ENCODE data around the gene ATF7. TPM values are rescaled to one million over a fixed set of nuclear protein-coding genes. Genes with fewer than 3 reads are reported as not detected.
A peak's percentile ranks its signal among the peaks of the same experiment; 100 is the strongest.

ATF7 gene
- total and polyA plus RNA-seq, 2 donors (not counting 1 experiment from before 2014, with no cell fraction given), result 11.4 to 24.7 TPM

- Histone ChIP-seq H3K36me3 (ENCODE audit: control insufficient read depth, insufficient read depth, low read length) (no peaks in the 10 kb centered on the region), H3K4me3 (replicated peaks in 1 of 4; ENCODE audit: control extremely low read depth in 1 of 4, insufficient read depth in 1 of 4, low read depth in 3 of 4, low read length in 4 of 4) (no peak overlapping the region), H3K27ac (ENCODE audit: insufficient read depth, low read length) (no peak overlapping the region), H3K79me2 (ENCODE audit: control insufficient read depth, insufficient read depth, low read length) (no peaks in the 10 kb centered on the region), H3K9ac (ENCODE audit: insufficient read depth, low read length) (no peak overlapping the region), H3K9me3 (ENCODE audit: control insufficient read depth, insufficient read depth, low read depth, low read length) (no peaks in the 10 kb centered on the region), H4K20me1 (ENCODE audit: control insufficient read depth, extremely low read depth, insufficient read depth, low read length) (no peaks in the 10 kb centered on the region), H2AFZ (ENCODE audit: low read length) (no peak overlapping the region), H3K27me3 (ENCODE audit: control insufficient read depth, insufficient read depth, low read length) (no peaks in the 10 kb centered on the region), H3K4me2 (ENCODE audit: extremely low read depth, insufficient read depth, low read length) (no peak overlapping the region), H3K4me1 (ENCODE audit: control insufficient read depth, extremely low read depth, insufficient read depth, low read length) (no peaks in the 10 kb centered on the region)
- TF ChIP-seq CTCF (conservative IDR thresholded peaks at IDR 0.05 in 1 of 2, IDR thresholded peaks at IDR 0.05 in 1 of 2; ENCODE audit: low read depth in 1 of 2, low read length in 2 of 2), result no peak
- no peak for TF ChIP-seq EZH2 (IDR thresholded peaks at IDR 0.05; ENCODE audit: low read length, missing control alignments)
- no peak for DNase-seq (ENCODE audit: low read depth in 2 of 2)
Measured at GRCh38 chr12:53631721-53632120, 5.5 kb upstream of the ATF7 start.

GRCh38 chr12:53627919-53628318, 1.7 kb upstream of the ATF7 start:
- Histone ChIP-seq H3K9me3 (ENCODE audit: control insufficient read depth, insufficient read depth, low read depth, low read length) (no peaks in the 10 kb centered on the region), H3K4me2 (ENCODE audit: extremely low read depth, insufficient read depth, low read length) (no peak overlapping the region), H3K27ac (ENCODE audit: insufficient read depth, low read length) (no peak overlapping the region), H3K27me3 (ENCODE audit: control insufficient read depth, insufficient read depth, low read length) (no peaks in the 10 kb centered on the region), H2AFZ (ENCODE audit: low read length) (no peak overlapping the region), H3K4me3 (replicated peaks in 1 of 4; ENCODE audit: control extremely low read depth in 1 of 4, insufficient read depth in 1 of 4, low read depth in 3 of 4, low read length in 4 of 4) (no peak overlapping the region), H3K4me1 (ENCODE audit: control insufficient read depth, extremely low read depth, insufficient read depth, low read length) (no peaks in the 10 kb centered on the region), H4K20me1 (ENCODE audit: control insufficient read depth, extremely low read depth, insufficient read depth, low read length) (no peaks in the 10 kb centered on the region), H3K79me2 (ENCODE audit: control insufficient read depth, insufficient read depth, low read length) (peaks cover 28% of the 10 kb centered on the region), H3K9ac (ENCODE audit: insufficient read depth, low read length) (no peak overlapping the region), H3K36me3 (ENCODE audit: control insufficient read depth, insufficient read depth, low read length) (no peaks in the 10 kb centered on the region)
- no peak for DNase-seq (ENCODE audit: low read depth in 2 of 2)
- TF ChIP-seq CTCF (conservative IDR thresholded peaks at IDR 0.05 in 1 of 2, IDR thresholded peaks at IDR 0.05 in 1 of 2; ENCODE audit: low read depth in 1 of 2, low read length in 2 of 2), result no peak
- no peak for TF ChIP-seq EZH2 (IDR thresholded peaks at IDR 0.05; ENCODE audit: low read length, missing control alignments)

GRCh38 chr12:53626702-53627169, 554 bp upstream of the ATF7 start:
- DNase-seq (ENCODE audit: low read depth in 2 of 2), result no peak
- Histone ChIP-seq H3K36me3 (ENCODE audit: control insufficient read depth, insufficient read depth, low read length) (no peaks in the 10 kb centered on the region), H3K79me2 (ENCODE audit: control insufficient read depth, insufficient read depth, low read length) (peaks cover 39% of the 10 kb centered on the region), H3K27ac (ENCODE audit: insufficient read depth, low read length) (no peak overlapping the region), H3K9ac (ENCODE audit: insufficient read depth, low read length) (no peak overlapping the region), H3K4me3 (replicated peaks in 1 of 4; ENCODE audit: control extremely low read depth in 1 of 4, insufficient read depth in 1 of 4, low read depth in 3 of 4, low read length in 4 of 4) (peak overlapping the region; percentile 72 to 100 (median 80)), H4K20me1 (ENCODE audit: control insufficient read depth, extremely low read depth, insufficient read depth, low read length) (no peaks in the 10 kb centered on the region), H2AFZ (ENCODE audit: low read length) (peak overlapping the region; percentile 91), H3K9me3 (ENCODE audit: control insufficient read depth, insufficient read depth, low read depth, low read length) (no peaks in the 10 kb centered on the region), H3K4me2 (ENCODE audit: extremely low read depth, insufficient read depth, low read length) (peak overlapping the region; percentile 91), H3K4me1 (ENCODE audit: control insufficient read depth, extremely low read depth, insufficient read depth, low read length) (no peaks in the 10 kb centered on the region), H3K27me3 (ENCODE audit: control insufficient read depth, insufficient read depth, low read length) (no peaks in the 10 kb centered on the region)
- TF ChIP-seq CTCF (conservative IDR thresholded peaks at IDR 0.05 in 1 of 2, IDR thresholded peaks at IDR 0.05 in 1 of 2; ENCODE audit: low read depth in 1 of 2, low read length in 2 of 2), result no peak
- no peak for TF ChIP-seq EZH2 (IDR thresholded peaks at IDR 0.05; ENCODE audit: low read length, missing control alignments)
